NOMO-1 treated with dmso at 0.1 percent for 144 hours (cell line): ENCODE data around the gene TAS2R30.
"Not testable (repeated sequence)": the region's sequence is repeated elsewhere in the genome, so short reads cannot be mapped to it uniquely, and the experiment has no call there.

Experiments
- DNase-seq: peaks from one replicate; lab custom pipeline; 2025; ENCODE audit not compliant: unreplicated experiment; lab: John Stamatoyannopoulos, UW

Gene TAS2R30

DNA sequence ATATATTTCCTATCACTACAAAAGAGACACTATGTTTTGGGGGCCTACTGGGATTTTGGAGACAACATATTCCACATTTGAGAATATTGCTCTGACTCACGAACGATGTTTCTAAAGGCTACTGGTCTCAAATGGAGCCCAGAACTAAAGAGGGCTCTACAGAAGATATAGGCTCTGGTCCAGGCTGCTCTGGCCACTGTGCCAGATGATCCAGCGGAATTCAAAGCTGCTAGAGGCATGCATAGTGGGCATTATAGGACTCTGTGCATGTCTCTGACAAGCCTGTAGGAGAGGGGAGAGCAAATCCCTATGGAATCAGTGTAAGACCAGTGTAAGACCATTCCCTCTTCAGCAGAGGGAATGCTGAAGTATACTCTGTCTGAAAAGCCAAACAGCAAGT lies 4.1 kb downstream of the TAS2R30 start:
- DNase-seq = no peak

DNA sequence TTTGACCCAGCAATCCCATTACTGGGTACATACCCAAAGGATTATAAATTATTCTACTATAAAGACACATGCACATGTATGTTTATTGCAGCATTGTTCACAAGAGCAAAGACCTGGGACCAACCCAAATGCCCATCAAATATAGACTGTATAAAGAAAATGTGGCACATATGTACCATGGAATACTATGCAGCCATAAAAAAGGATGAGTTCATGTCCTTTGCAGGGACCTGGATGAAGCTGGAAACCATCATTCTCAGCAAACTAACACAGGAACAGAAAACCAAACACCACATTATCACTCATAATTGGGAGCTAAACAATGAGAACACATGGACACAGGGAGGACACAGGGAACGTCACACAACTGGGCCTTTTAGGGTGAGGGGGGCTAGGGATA lies 20.3 kb downstream of the TAS2R30 start:
- DNase-seq = not testable (repeated sequence)

DNA sequence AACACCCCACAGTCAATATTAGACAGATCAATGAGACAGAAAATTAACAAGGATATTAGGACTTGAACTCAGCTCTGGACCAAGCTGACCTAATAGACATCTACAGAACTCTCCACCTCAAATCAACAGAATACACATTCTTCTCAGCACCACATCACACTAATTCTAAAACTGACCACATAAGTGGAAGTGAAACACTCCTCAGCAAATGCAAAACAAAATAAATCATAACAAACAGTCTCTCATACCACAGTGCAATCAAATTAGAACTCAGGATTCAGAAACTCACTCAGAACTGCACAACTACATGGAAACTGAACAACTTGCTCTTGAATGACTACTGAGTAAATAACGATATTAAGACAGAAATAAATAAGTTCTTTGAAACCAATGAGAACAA lies 23.2 kb downstream of the TAS2R30 start:
- DNase-seq = not testable (repeated sequence)

DNA sequence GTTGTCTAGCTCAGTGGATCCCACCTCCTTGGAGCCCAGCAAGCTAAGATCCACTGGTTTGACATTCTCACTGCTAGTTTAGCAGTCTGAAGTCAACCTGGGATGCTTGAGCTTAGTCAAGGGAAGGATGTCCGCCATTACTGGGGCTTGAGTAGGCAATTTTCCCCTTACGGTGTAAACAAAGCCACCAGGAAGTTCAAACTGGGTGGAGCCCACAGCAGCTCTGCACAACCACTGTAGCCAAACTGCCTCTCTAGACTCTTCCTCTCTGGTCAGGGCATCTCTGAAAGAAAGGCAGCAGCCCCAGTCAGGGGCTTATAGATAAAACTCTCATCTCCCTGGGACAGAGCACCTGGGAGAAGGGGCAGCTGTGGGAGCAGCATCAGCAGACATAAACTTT lies 25.6 kb downstream of the TAS2R30 start:
- no peak for DNase-seq

DNA sequence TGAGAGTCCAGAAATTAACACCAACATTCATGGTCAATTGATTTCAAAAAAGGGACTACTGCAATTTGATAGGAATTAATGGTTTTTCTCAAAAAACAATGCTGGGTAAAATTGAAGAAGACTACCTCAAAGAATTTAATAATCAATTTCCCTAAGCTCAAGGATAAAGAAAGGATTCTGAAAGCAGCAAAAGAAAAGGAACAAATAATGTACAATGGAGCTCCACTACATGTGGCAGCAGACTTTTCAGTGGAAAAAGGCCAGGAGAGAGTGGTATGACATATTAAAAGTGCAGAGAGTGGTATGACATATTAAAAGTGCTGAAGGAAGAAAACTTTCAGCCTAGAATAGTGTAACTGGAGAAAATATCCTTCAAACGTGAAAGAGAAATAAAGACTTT lies 26.7 kb downstream of the TAS2R30 start:
- no peak for DNase-seq

DNA sequence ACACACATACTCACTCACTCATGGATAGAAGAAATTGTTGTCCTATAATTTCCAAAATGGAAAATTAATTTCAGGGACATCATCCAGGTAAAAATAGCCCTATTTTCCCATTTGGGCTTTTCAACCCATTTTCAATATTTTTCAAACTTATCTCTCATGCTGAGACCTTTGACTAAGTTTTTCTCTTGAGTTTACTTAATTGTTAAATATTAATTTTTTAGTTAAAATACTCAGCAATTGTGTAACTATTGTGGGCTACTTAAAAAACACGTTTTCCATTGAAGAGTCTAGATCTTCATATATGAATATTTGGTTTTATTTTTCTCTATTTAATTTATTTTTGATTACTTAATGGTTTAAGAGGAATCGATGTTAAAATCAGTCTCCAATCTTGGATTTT lies 28.2 kb downstream of the TAS2R30 start:
- DNase-seq = no peak

DNA sequence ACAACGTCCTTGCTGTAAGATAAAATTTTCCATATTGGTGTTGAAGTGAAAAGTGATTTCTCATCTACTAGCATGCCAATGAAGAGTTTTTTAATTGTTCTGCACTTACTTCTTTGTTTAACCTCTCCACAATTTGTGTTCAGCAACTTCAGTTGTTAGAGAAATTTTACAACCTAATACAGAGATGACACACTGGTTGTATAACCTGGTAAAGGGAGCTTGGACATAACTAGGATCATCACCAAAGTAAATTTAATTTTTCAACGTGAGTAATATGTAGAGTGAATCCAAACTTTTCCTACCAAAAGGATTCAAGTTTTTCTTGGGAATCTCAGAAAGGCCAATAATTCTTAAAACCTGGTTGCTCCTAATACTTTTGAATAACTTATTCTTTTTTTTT lies 28.9 kb downstream of the TAS2R30 start:
- DNase-seq = no peak

DNA sequence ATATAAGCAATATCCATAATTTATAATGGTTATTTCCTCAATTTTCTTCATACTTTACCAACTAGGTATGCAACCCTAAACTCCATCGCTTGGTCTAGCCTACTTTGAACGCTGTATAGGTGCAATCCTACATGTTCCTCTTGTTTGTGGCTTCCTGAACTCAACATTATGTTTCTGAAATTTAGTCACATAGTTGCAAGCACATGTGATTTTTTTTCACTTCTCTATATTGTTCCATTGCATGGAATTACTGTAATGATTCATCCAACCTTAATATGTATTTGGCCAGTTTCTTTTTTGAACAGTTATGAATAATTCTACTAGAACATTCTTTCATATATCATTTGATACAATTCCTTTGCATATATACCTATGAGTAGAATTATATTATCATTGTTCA lies 39.5 kb downstream of the TAS2R30 start:
- not testable (repeated sequence) for DNase-seq

DNA sequence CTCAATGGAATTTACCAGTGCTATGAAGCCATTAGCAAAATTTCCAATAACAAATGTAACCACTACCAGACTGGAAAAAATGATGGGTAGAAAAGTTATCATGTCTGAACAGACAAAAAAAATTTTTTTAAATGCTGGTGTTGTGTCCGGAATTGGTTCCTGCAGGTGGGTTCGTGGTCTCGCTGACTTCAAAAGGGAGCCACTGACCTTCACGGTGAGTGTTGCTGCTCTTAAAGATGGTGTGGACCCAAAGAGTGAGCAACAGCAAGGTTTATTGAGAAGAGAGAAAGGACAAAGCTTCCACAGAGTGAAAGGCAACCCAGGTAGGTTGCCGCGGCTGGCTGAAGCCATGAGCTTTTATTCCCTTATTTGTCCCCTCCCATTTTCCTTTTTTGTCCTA lies 42.3 kb downstream of the TAS2R30 start, which contains the start of gene TAS2R43:
Gene TAS2R43, minus strand, starts transcription at position 186 of the 400 bp plus-strand sequence. Its CDS starts 84 bp downstream, at position 102.
- DNase-seq = no peak

DNA sequence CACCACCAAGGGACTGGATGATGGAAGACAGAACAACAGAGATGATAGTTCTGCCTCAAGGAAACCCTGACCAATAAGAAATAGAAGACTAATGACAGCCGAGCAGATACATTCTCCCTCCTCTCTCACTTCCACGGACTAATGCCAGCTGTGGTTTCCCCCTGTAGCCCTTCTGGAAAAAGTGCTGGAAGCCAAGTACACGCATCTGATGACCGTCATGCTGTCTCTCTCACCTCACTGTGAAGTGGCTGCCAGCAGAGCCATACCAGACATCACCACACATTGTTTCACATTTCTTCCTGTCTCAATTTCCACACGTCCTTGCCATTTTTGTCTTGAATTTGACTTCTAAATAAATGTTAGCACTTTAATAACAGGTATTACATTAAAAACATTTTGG lies 45.2 kb downstream of the TAS2R30 start:
- no peak for DNase-seq

DNA sequence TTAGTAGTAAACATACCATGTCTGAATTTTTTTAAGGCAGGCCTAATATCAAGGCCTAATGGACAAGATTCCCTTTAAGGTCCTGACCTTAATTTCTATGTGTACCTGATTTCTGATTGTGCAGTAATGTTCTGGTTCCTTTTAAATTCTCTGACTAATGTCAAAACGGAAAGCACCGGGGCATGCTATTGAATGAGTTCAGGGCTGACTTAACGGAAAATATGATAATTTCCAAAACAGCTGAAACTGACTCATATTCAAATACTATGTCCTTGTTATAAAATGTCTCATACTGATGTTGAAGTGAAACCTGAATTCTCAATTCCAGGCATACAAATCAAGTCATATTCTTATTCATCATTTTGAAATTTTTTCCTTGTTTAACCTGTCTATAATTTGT lies 49.0 kb downstream of the TAS2R30 start:
- no peak for DNase-seq
